Measurements from ENCODE around the gene DAPP1. TPM values are rescaled to one million over a fixed set of nuclear protein-coding genes. Genes with fewer than 3 reads are reported as not detected.

Gene DAPP1
- total RNA-seq, 1 experiment from 2014 or later = 30.6 TPM

DNA sequence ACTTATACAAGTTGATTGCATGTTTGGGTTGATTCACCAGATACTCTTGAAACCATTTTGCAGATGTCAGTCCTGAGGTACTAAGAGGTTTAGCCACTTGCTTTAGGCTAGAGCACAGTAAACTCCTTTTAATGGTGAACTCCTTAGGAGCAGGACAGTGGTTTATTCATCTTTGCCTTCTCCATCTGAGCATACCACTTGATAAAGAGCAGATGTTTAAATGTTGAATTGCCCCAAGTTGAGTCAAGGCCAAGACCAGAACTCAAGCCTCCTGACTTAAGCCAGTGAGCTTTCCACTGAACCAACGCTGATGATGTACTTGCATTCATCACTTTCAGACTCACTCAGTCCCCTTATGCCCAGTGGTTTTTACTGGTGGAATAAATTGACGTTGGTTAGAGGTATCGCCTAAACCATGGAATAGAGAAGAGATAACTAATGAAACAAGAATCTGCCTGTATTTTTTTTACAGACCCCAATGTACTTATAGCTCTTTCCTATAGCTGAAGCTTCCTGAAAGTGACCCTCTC is 7.5 kb downstream of the DAPP1 start:
- no peak for DNase-seq
- no TSS peak for BruUV-seq (replicated peaks)
- no peaks in the 10 kb centered on the region for H3K36me3 Mint-ChIP-seq (ENCODE audit: insufficient read depth, unreplicated experiment)

DNA sequence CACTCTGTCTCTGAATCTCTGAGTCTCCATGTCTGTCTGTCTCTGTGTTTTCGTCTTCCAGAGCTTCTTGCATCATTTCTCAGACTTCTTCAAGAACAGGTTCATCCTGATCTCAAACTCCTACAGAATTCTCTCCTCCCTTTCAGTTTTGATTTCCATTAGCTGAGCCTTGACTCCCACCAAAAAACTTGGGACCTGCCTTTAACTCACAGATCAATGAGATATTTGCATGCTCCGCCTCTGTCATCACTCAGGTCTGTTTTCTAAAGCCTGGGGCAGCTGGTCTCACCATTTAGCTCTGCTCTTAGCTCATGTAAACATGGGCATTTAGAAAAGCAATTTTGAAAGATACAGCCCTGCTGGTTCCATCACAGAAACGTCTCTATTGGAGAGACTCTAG is 8.6 kb downstream of the DAPP1 start:
- H3K4me1 Mint-ChIP-seq (ENCODE audit: low read depth, unreplicated experiment) = peaks cover 30% of the 10 kb centered on the region
- intact Hi-C loops (cut with micrococcal nuclease; ENCODE audit: unreplicated experiment) = no loop called here
- no peaks in the 10 kb centered on the region for H3K27me3 Mint-ChIP-seq (ENCODE audit: unreplicated experiment)
- no TSS peak for BruUV-seq (replicated peaks)
- no peak overlapping the region for H3K4me3 Mint-ChIP-seq (ENCODE audit: low read depth, unreplicated experiment)
- TF ChIP-seq, protein P1, sequence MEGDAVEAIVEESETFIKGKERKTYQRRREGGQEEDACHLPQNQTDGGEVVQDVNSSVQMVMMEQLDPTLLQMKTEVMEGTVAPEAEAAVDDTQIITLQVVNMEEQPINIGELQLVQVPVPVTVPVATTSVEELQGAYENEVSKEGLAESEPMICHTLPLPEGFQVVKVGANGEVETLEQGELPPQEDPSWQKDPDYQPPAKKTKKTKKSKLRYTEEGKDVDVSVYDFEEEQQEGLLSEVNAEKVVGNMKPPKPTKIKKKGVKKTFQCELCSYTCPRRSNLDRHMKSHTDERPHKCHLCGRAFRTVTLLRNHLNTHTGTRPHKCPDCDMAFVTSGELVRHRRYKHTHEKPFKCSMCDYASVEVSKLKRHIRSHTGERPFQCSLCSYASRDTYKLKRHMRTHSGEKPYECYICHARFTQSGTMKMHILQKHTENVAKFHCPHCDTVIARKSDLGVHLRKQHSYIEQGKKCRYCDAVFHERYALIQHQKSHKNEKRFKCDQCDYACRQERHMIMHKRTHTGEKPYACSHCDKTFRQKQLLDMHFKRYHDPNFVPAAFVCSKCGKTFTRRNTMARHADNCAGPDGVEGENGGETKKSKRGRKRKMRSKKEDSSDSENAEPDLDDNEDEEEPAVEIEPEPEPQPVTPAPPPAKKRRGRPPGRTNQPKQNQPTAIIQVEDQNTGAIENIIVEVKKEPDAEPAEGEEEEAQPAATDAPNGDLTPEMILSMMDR (IDR thresholded peaks at IDR 0.05; ENCODE audit: unreplicated experiment) = no peak
- CTCF ChIA-PET = no interaction called here
- H3K27ac Mint-ChIP-seq (ENCODE audit: unreplicated experiment) = no peak overlapping the region
- no peaks in the 10 kb centered on the region for H3K9me3 Mint-ChIP-seq (ENCODE audit: low read depth, unreplicated experiment)
- DNase-seq = no peak
- H3K36me3 Mint-ChIP-seq (ENCODE audit: insufficient read depth, unreplicated experiment) = no peaks in the 10 kb centered on the region

More for the DNA sequence above, 7.5 kb downstream of the DAPP1 start:
- Mint-ChIP-seq H3K27ac (ENCODE audit: unreplicated experiment) (no peak overlapping the region), H3K4me3 (ENCODE audit: low read depth, unreplicated experiment) (no peak overlapping the region), H3K27me3 (ENCODE audit: unreplicated experiment) (no peaks in the 10 kb centered on the region), H3K9me3 (ENCODE audit: low read depth, unreplicated experiment) (no peaks in the 10 kb centered on the region), H3K4me1 (ENCODE audit: low read depth, unreplicated experiment) (peaks cover 28% of the 10 kb centered on the region)
- CTCF ChIA-PET = no interaction called here
- TF ChIP-seq, protein P1 (IDR thresholded peaks at IDR 0.05; ENCODE audit: unreplicated experiment) = no peak
- intact Hi-C loops (cut with micrococcal nuclease; ENCODE audit: unreplicated experiment) = no loop called here

DNA sequence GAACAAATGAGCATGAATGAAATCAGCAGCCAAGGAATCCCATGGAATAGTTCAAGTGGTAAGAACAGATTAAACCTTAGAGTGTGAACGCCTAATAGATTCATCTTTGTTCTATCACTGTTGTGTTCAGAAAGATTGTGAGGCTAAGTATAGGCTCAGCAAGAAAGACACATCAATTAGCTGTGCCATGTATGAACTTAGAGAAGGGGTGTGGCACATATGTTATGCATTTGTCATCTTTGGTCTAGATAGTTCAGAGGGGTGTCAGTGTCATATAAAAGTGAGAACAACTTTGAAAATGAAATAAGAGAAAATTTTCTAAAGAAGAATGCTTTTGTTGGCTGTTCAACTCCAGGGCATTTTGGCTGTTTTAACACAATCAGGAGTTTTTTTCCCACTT is 9.4 kb downstream of the DAPP1 start:
- Mint-ChIP-seq H3K36me3 (ENCODE audit: insufficient read depth, unreplicated experiment) (no peaks in the 10 kb centered on the region), H3K27ac (ENCODE audit: unreplicated experiment) (no peak overlapping the region), H3K27me3 (ENCODE audit: unreplicated experiment) (no peaks in the 10 kb centered on the region), H3K4me3 (ENCODE audit: low read depth, unreplicated experiment) (no peak overlapping the region), H3K4me1 (ENCODE audit: low read depth, unreplicated experiment) (peaks cover 35% of the 10 kb centered on the region), H3K9me3 (ENCODE audit: low read depth, unreplicated experiment) (no peaks in the 10 kb centered on the region)
- intact Hi-C loops (cut with micrococcal nuclease; ENCODE audit: unreplicated experiment) = no loop called here
- BruUV-seq (replicated peaks) = no TSS peak
- CTCF ChIA-PET = no interaction called here
- TF ChIP-seq, protein P1 (IDR thresholded peaks at IDR 0.05; ENCODE audit: unreplicated experiment) = no peak
- DNase-seq = no peak

DNA sequence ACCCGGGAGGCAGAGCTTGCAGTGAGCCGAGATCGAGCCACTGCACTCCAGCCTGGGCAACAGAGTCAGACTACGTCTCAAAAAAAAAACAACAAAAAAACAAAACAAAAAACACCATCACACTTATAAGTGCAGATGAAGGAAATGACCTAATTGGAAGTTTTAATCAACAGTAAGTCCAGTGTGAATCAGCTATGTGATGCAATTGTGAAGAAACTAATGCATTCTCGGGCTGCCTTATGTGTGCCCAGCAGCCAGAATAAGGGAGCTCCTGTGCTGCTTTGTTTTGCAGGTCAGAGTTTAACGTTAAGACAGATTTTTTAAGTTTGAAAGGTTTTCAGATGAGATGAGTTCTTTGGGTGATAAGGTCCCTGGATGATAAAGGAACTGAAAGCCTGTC is 10.8 kb downstream of the DAPP1 start:
- H3K9me3 Mint-ChIP-seq (ENCODE audit: low read depth, unreplicated experiment) = no peaks in the 10 kb centered on the region
- BruUV-seq (replicated peaks) = no TSS peak
- CTCF ChIA-PET = interaction anchor here (1.3 kb wide), 1 partner anchor 10 kb away, joined by 3 read pairs; the partner anchor contains the start of gene DAPP1
- no peak for DNase-seq
- no peaks in the 10 kb centered on the region for H3K27me3 Mint-ChIP-seq (ENCODE audit: unreplicated experiment)
- H3K36me3 Mint-ChIP-seq (ENCODE audit: insufficient read depth, unreplicated experiment) = no peaks in the 10 kb centered on the region
- H3K4me1 Mint-ChIP-seq (ENCODE audit: low read depth, unreplicated experiment) = peaks cover 35% of the 10 kb centered on the region
- H3K27ac Mint-ChIP-seq (ENCODE audit: unreplicated experiment) = peak overlapping the region; percentile 70
- H3K4me3 Mint-ChIP-seq (ENCODE audit: low read depth, unreplicated experiment) = no peak overlapping the region
- TF ChIP-seq, protein P1 (IDR thresholded peaks at IDR 0.05; ENCODE audit: unreplicated experiment) = no peak
- intact Hi-C loops (cut with micrococcal nuclease; ENCODE audit: unreplicated experiment) = no loop called here
